K562 (cell line): ENCODE results near the gene SLC25A45. TPM values are rescaled to one million over a fixed set of nuclear protein-coding genes. Genes with fewer than 3 reads are reported as not detected.

Source experiments
- BHLHE40 ChIP-seq: IDR thresholded peaks from 2 replicates; pipeline ENCODE4 v1.6.1; 2011; ENCODE audit warnings: low read length, improper control_type of control experiment
- CAMTA2 ChIP-seq: fragments of 250-450 bp; sonication (Bioruptor Pico); conservative IDR thresholded peaks from 2 replicates; pipeline ENCODE4 v1.5.1; 2022
- HES1 ChIP-seq: fragments of 450-650 bp; IDR thresholded peaks from 2 replicates; pipeline ENCODE4 v1.6.1; 2016; ENCODE audit warnings: low read depth, mild to moderate bottlenecking, moderate library complexity
- MED1 ChIP-seq: sonication (generic); formaldehyde crosslinking; IDR thresholded peaks from 2 replicates; pipeline ENCODE4 v1.8.1; 2023; ENCODE audit warnings: missing genetic modification reagents, borderline replicate concordance
- MTA1 ChIP-seq: fragments of 450-650 bp; IDR thresholded peaks from 2 replicates; pipeline ENCODE4 v1.6.1; 2017; ENCODE audit warnings: borderline replicate concordance
- PCBP2 ChIP-seq: fragments of 200-400 bp; formaldehyde crosslinking; IDR thresholded peaks from 2 replicates; pipeline ENCODE4 v1.6.1; 2018; ENCODE audit warnings: low read length, low read depth, mild to moderate bottlenecking, moderate library complexity; ENCODE audit not compliant: poor library complexity, severe bottlenecking
- POLR3G ChIP-seq: IDR thresholded peaks from 2 replicates; pipeline ENCODE4 v1.6.1; 2011; ENCODE audit not compliant: insufficient read length, insufficient replicate concordance; ENCODE audit errors: extremely low read depth
- STAT5A ChIP-seq: IDR thresholded peaks from 2 replicates; pipeline ENCODE4 v1.6.1; 2012; ENCODE audit warnings: low read length, inconsistent platforms, borderline replicate concordance
- ZNF175 ChIP-seq: fragments of 200-800 bp; sonication (Bioruptor generic); IDR thresholded peaks from 2 replicates; pipeline ENCODE4 v1.6.1; 2016; ENCODE audit warnings: low read depth, mild to moderate bottlenecking, missing genetic modification characterization, missing compliant biosample characterization
- polyA plus RNA-seq, 8 experiments: library from polyadenylated mRNA; depleted of rRNA in 4 of 8; stranded (reverse) in 5 of 8; unstranded in 3 of 8; fragments of >200 nt; fragmentation: Nextera tagmentation in 2 of 8; fragmentation: Illumina TruSeq in 1 of 8; extraction: Ambion mirVana in 2 of 8; extraction: Trizol in 1 of 8; gene quantifications; 2 replicates each; pipeline versions ENCODE4 v1.2.1 to v1.2.3, GENCODE V29; 2011 to 2014; ENCODE audit warnings: inconsistent platforms in 1 of 8, missing spikeins in 1 of 8
- total RNA-seq, 7 experiments: library from RNA; depleted of rRNA in 6 of 7; stranded (reverse); fragments of >200 nt in 6 of 7; fragmentation: Illumina TruSeq in 2 of 7; extraction: Trizol in 2 of 7; gene quantifications; 2 replicates each; pipeline versions ENCODE4 v1.2.1 to v1.2.3, GENCODE V29; 2011 to 2021; ENCODE audit warnings: low replicate concordance in 1 of 7
- TF ChIP-seq, protein P1 (sequence below): fragments of 200-600 bp; sonication (generic); IDR thresholded peaks from one replicate; pipeline ENCODE4 v1.6.1; 2012; ENCODE audit warnings: mild to moderate bottlenecking, low read depth, low read length, inconsistent platforms
- TF ChIP-seq, protein P2 (sequence below): sonication (generic); formaldehyde crosslinking; IDR thresholded peaks from 2 replicates; pipeline ENCODE4 v1.8.0; 2022; ENCODE audit warnings: mild to moderate bottlenecking, missing genetic modification reagents
- TF ChIP-seq, protein P3 (sequence below): fragments of 450-650 bp; IDR thresholded peaks from 2 replicates; pipeline ENCODE4 v1.6.1; 2016; ENCODE audit warnings: antibody characterized with exemption

Gene SLC25A45
- total and polyA plus RNA-seq, 9 of the 15 experiments (the other 6 are each of a cell fraction or from before 2014, with no cell fraction given) = 0.15 to 2.3 (median 0.68) TPM

GRCh38 chr11:65382033-65382803, at the start of gene SLC25A45 (continued):
- TF ChIP-seq, protein P1, sequence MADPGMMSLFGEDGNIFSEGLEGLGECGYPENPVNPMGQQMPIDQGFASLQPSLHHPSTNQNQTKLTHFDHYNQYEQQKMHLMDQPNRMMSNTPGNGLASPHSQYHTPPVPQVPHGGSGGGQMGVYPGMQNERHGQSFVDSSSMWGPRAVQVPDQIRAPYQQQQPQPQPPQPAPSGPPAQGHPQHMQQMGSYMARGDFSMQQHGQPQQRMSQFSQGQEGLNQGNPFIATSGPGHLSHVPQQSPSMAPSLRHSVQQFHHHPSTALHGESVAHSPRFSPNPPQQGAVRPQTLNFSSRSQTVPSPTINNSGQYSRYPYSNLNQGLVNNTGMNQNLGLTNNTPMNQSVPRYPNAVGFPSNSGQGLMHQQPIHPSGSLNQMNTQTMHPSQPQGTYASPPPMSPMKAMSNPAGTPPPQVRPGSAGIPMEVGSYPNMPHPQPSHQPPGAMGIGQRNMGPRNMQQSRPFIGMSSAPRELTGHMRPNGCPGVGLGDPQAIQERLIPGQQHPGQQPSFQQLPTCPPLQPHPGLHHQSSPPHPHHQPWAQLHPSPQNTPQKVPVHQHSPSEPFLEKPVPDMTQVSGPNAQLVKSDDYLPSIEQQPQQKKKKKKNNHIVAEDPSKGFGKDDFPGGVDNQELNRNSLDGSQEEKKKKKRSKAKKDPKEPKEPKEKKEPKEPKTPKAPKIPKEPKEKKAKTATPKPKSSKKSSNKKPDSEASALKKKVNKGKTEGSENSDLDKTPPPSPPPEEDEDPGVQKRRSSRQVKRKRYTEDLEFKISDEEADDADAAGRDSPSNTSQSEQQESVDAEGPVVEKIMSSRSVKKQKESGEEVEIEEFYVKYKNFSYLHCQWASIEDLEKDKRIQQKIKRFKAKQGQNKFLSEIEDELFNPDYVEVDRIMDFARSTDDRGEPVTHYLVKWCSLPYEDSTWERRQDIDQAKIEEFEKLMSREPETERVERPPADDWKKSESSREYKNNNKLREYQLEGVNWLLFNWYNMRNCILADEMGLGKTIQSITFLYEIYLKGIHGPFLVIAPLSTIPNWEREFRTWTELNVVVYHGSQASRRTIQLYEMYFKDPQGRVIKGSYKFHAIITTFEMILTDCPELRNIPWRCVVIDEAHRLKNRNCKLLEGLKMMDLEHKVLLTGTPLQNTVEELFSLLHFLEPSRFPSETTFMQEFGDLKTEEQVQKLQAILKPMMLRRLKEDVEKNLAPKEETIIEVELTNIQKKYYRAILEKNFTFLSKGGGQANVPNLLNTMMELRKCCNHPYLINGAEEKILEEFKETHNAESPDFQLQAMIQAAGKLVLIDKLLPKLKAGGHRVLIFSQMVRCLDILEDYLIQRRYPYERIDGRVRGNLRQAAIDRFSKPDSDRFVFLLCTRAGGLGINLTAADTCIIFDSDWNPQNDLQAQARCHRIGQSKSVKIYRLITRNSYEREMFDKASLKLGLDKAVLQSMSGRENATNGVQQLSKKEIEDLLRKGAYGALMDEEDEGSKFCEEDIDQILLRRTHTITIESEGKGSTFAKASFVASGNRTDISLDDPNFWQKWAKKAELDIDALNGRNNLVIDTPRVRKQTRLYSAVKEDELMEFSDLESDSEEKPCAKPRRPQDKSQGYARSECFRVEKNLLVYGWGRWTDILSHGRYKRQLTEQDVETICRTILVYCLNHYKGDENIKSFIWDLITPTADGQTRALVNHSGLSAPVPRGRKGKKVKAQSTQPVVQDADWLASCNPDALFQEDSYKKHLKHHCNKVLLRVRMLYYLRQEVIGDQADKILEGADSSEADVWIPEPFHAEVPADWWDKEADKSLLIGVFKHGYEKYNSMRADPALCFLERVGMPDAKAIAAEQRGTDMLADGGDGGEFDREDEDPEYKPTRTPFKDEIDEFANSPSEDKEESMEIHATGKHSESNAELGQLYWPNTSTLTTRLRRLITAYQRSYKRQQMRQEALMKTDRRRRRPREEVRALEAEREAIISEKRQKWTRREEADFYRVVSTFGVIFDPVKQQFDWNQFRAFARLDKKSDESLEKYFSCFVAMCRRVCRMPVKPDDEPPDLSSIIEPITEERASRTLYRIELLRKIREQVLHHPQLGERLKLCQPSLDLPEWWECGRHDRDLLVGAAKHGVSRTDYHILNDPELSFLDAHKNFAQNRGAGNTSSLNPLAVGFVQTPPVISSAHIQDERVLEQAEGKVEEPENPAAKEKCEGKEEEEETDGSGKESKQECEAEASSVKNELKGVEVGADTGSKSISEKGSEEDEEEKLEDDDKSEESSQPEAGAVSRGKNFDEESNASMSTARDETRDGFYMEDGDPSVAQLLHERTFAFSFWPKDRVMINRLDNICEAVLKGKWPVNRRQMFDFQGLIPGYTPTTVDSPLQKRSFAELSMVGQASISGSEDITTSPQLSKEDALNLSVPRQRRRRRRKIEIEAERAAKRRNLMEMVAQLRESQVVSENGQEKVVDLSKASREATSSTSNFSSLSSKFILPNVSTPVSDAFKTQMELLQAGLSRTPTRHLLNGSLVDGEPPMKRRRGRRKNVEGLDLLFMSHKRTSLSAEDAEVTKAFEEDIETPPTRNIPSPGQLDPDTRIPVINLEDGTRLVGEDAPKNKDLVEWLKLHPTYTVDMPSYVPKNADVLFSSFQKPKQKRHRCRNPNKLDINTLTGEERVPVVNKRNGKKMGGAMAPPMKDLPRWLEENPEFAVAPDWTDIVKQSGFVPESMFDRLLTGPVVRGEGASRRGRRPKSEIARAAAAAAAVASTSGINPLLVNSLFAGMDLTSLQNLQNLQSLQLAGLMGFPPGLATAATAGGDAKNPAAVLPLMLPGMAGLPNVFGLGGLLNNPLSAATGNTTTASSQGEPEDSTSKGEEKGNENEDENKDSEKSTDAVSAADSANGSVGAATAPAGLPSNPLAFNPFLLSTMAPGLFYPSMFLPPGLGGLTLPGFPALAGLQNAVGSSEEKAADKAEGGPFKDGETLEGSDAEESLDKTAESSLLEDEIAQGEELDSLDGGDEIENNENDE = no peak
- TF ChIP-seq MTA1 (no peak; the same call in 1 of the 2 replicates), PCBP2 (no peak), MED1 (0 out of 2 replicates have a peak, but pooled peaks have one; percentile 51), CAMTA2 (0 out of 2 replicates have a peak, but pooled peaks have one; percentile 37), HES1 (peak; percentile 12; the same call in 1 of the 2 replicates), STAT5A (peak; percentile 52; the same call in 1 of the 2 replicates), BHLHE40 (peak; percentile 89), POLR3G (no peak), ZNF175 (CRISPR knock-in tag) (peak; percentile 67)
- TF ChIP-seq, protein P2, sequence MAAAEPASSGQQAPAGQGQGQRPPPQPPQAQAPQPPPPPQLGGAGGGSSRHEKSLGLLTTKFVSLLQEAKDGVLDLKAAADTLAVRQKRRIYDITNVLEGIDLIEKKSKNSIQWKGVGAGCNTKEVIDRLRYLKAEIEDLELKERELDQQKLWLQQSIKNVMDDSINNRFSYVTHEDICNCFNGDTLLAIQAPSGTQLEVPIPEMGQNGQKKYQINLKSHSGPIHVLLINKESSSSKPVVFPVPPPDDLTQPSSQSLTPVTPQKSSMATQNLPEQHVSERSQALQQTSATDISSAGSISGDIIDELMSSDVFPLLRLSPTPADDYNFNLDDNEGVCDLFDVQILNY (CRISPR knock-in tag) = 0 out of 2 replicates have a peak, but pooled peaks have one; percentile 5
- TF ChIP-seq, protein P3, sequence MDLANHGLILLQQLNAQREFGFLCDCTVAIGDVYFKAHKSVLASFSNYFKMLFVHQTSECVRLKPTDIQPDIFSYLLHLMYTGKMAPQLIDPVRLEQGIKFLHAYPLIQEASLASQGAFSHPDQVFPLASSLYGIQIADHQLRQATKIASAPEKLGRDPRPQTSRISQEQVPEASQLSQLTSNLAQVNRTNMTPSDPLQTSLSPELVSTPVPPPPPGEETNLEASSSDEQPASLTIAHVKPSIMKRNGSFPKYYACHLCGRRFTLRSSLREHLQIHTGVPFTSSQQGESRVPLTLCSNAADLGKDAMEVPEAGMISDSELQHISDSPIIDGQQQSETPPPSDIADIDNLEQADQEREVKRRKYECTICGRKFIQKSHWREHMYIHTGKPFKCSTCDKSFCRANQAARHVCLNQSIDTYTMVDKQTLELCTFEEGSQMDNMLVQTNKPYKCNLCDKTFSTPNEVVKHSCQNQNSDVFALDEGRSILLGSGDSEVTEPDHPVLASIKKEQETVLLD = peak; percentile 83
